Measurements from ENCODE around the gene LYPD6. TPM values are rescaled to one million over a fixed set of nuclear protein-coding genes. Genes with fewer than 3 reads are reported as not detected.

Gene LYPD6
- total and polyA plus RNA-seq, 2 donors (not counting 3 experiments of a cell fraction or from before 2014, with no cell fraction given) = 3.0 to 4.0 TPM

DNA sequence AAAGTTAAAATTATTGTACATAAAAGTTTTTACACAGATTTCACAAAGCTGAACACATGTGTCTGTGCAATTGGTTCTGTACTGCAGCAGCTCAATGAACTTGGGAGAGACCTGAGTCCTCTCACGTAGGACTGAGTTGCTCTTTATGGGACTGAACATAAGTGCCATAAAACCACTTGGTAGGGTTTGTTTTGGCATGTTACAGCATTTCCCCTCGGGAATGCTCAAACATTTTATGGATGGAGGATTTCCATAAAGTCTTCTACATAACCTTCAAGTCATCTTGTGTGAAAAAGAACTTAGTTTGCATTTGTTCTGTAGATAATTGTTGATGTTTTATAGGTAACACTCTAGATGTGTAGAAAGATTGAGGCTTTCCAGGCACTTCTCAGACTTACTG lies 15.9 kb downstream of the LYPD6 start:
- FAIRE-seq = no peak
- ChIA-PET CTCF (no interaction called here), POLR2A (no interaction called here)
- dilution Hi-C loops (cut with MboI; ENCODE audit: extremely low pct_ligation_motif_present, low sequenced_read_pairs) (no loop called here), intact Hi-C loops (cut with micrococcal nuclease) (no loop called here)
- no peak overlapping the region for H3K9ac ChIP-seq (replicated peaks; ENCODE audit: extremely low read depth, insufficient read depth, low read length)
- H3K79me2 ChIP-seq (ENCODE audit: control insufficient read depth, insufficient read depth, low read length) = no peaks in the 10 kb centered on the region
- H4K20me1 ChIP-seq (replicated peaks; ENCODE audit: control insufficient read depth, extremely low read depth, insufficient read depth, low read length) = no peaks in the 10 kb centered on the region
- no TSS peak for BruUV-seq (replicated peaks)
- no peak overlapping the region for H3K4me2 ChIP-seq (ENCODE audit: insufficient read depth, low read length)
- H3K9me3 ChIP-seq (replicated peaks; ENCODE audit: control insufficient read depth, insufficient read depth, low read length) = no peaks in the 10 kb centered on the region
- TF ChIP-seq JUN (IDR thresholded peaks at IDR 0.05; ENCODE audit: borderline replicate concordance, insufficient read depth, insufficient read length, low read depth) (no peak), POLR2AphosphoS5 (IDR thresholded peaks at IDR 0.05; ENCODE audit: insufficient read depth, low read depth, low read length) (no peak), MYC (IDR thresholded peaks at IDR 0.05; ENCODE audit: low read depth, low read length) (no peak), EZH2 (IDR thresholded peaks at IDR 0.05; ENCODE audit: borderline replicate concordance, low read depth, low read length, severe bottlenecking) (no peak), GATA2 (IDR thresholded peaks at IDR 0.05; ENCODE audit: insufficient read depth, insufficient read length, low read depth, low read length) (no peak)
- TF ChIP-seq, protein P1, sequence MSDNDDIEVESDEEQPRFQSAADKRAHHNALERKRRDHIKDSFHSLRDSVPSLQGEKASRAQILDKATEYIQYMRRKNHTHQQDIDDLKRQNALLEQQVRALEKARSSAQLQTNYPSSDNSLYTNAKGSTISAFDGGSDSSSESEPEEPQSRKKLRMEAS (IDR thresholded peaks at IDR 0.05; ENCODE audit: insufficient read depth, insufficient read length) = no peak
- TF ChIP-seq, protein P2, sequence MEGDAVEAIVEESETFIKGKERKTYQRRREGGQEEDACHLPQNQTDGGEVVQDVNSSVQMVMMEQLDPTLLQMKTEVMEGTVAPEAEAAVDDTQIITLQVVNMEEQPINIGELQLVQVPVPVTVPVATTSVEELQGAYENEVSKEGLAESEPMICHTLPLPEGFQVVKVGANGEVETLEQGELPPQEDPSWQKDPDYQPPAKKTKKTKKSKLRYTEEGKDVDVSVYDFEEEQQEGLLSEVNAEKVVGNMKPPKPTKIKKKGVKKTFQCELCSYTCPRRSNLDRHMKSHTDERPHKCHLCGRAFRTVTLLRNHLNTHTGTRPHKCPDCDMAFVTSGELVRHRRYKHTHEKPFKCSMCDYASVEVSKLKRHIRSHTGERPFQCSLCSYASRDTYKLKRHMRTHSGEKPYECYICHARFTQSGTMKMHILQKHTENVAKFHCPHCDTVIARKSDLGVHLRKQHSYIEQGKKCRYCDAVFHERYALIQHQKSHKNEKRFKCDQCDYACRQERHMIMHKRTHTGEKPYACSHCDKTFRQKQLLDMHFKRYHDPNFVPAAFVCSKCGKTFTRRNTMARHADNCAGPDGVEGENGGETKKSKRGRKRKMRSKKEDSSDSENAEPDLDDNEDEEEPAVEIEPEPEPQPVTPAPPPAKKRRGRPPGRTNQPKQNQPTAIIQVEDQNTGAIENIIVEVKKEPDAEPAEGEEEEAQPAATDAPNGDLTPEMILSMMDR (IDR thresholded peaks at IDR 0.05; ENCODE audit: extremely low read depth in 1 of 2, insufficient read depth in 1 of 2, low read depth in 1 of 2, low read length in 2 of 2) = no peak
- no peak overlapping the region for H2AFZ ChIP-seq (ENCODE audit: low read depth, low read length)
- no peaks in the 10 kb centered on the region for H3K27me3 ChIP-seq (ENCODE audit: control insufficient read depth in 2 of 2, insufficient read depth in 2 of 2, low read length in 2 of 2)
- DNase-seq (ENCODE audit: low read depth, low spot score) = no peak
- H3K36me3 ChIP-seq (ENCODE audit: control insufficient read depth in 2 of 2, extremely low read depth in 1 of 2, insufficient read depth in 2 of 2, low read length in 2 of 2) = no peaks in the 10 kb centered on the region
- no peaks in the 10 kb centered on the region for H3K4me1 ChIP-seq (ENCODE audit: control insufficient read depth, extremely low read depth, insufficient read depth, low read length)
- no peak overlapping the region for H3K27ac ChIP-seq (ENCODE audit: insufficient read depth, low read depth, low read length)
- H3K4me3 ChIP-seq (replicated peaks in 1 of 3; ENCODE audit: insufficient read depth in 1 of 3, low read depth in 1 of 3, low read length in 3 of 3) = no peak overlapping the region
- no peaks in the 10 kb centered on the region for H3K9me1 ChIP-seq (replicated peaks; ENCODE audit: control insufficient read depth, extremely low read depth, insufficient read depth, low read length)

All from endothelial cell of umbilical vein (primary cell).